HG02763 (cell line): ENCODE measurements around the gene EHMT1.

Source experiments
- ATAC-seq: cut with Tn5 transposase; IDR thresholded peaks from one replicate; pipeline ENCODE4 v1.9.1; 2021; ENCODE audit warnings: mild to moderate bottlenecking, moderate library complexity; ENCODE audit not compliant: unreplicated experiment

Gene EHMT1

DNA sequence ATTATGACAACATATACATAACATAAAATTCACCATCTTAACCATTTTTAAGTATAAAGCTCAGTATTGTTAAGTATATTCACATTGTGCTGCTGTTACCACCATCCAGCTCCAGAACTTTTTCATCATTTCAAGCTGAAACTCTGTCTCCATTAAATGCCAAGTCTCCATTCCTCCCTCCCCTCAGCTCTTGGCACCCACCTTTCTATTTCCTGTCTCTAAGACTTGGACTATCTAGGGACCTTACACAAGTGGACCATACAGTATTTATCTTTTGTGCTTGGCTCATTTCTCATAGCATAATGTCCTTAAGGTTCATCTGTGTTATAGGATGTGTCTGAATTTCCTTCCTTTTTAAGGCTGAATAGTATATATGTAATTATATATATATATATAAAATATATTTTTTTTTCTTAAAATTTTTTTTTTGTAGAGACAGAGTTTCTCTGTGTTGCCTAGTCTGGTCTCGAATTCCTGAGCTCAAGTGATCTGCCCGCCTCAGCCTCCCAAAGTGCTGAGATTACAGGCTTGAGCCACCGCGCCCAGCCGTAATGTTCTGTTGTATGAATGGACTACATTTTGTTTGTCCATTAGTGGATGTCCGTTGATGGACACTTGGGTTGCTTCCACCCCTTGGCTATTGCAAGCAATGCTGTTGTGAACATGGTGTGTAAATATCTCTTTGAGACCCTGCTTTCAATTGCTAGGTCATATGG, 72.3 kb downstream of the EHMT1 start:
- ATAC-seq = no peak

DNA sequence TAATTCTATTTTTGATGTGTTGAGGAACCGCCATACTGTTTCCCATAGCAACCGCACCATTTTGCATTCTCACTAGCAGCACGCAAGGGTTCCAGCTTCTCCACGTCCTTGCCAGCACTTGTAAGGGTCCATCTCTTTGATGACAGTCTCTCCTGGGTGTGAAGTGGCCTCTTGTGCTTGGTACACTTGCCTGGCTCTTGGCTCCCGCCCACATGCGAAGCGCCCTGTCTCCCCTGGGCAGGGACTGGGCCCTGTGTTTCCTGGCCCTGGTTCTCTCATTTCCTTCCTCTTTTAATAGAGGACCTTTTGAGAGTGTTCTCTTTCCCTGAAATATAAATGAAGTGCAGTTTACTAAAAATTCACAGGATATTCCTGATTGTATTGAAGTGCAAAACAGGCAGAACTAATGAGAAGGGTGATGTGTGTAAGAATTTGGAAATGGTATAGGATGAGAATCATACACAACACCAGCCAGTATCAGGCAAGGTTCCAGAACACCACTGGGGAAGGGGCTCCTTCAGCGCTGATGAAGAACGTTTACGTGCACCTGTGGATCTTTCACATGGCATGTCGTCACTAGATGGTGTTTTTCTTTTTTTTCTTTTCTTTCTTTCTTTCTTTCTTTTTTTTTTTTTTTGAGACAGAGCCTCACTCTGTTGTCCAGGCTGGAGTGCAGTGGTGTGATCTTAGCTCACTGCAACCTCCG, 73.0 kb downstream of the EHMT1 start:
- no peak for ATAC-seq

DNA sequence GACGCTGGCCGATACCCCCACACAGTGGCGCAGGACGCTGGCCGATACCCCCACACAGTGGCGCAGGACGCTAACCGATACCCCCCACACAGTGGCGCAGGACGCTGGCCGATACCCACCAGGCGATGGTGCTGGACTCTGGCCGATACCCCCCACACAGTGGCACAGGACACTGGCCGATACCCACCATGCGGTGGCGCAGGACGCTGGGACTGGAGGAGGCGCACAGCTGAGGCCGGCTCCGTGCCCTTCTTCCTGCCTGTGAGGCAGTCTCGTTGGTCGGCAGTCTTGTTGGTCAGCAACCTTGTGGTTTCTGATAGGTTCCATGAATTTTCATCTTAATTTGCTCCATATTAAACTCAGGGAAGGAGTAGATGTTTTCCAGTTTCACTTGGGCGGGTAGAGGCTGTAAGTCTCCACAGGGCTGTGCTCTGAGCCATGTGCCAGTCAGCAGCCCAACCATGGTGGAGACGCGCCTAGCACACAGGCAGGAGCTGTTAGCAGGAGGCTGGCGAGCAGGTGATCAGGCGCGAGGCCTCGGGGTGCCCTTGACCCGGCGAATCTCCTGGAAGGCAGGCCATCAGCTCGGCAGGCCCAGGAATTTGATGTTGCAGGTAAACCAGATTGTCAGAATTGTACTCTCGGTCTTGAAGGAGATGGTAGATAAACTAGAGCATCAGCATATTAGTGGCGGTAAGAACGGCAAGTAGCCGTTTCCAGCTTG, 75.6 kb downstream of the EHMT1 start:
- ATAC-seq = no peak

DNA sequence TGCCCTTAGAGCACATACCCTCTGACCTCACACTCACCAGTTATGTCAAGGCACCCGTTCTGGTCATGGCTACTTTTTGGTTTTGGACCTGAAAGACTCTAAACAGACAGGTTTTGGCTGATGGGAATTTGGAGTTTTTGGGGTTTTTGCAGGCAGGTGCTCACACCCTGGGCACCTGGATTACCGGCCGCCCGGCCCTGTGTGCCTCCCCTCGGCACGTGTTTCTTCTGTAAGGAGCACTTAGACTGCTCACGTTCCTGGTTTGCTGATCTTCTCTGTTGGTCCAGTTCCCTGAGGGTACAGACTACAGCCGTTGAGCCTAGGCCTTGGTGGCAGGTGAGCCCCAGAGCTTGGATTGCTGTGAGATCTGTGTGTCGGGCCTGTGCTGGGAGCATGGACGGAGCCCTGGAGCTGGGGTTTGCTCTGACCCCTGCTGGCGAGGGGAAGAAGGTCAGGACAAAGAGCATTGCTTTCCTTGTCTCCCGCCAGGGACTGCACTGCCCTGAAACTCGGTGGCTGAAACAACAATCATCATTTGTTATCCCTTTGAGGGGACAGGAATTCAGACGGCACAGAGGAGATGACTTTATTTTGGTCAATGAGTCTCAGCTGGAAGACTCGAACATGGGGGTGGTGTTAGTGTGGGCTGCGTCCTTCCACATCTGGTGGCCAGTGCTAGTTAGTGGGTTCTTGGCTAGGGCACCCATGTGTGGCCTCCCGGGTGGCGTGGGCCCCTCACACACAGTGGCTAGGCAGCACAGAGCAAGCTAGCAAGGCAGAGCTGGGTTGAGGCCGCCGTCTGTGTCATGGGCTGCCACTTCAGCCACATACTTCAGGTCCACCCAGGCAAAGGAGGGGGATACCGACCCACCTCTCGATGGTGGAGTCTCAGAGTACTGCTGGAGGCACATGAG, 76.4 kb downstream of the EHMT1 start:
- no peak for ATAC-seq

GRCh38 chr9:137696136-137696925, 77.5 kb downstream of the EHMT1 start:
- ATAC-seq = no peak

DNA sequence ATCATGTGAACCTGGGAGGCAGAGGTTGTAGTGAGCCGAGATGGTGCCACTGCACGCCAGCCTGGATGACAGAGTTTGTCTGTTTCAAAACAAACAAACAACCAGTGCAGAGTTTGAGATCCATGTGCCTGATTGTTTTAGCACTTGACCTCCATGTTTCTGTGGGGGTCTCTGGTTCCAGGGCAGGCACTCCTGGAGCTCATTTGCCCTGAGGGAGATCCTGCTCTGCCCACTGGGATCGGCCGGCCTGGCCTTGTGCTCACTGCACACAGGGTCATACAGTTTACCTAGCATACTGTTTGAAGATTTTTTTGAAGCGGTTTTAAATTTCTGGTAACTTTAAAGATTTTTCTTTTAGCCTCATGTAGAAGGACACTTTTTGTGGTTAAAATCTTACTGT, 78.4 kb downstream of the EHMT1 start:
- no peak for ATAC-seq

DNA sequence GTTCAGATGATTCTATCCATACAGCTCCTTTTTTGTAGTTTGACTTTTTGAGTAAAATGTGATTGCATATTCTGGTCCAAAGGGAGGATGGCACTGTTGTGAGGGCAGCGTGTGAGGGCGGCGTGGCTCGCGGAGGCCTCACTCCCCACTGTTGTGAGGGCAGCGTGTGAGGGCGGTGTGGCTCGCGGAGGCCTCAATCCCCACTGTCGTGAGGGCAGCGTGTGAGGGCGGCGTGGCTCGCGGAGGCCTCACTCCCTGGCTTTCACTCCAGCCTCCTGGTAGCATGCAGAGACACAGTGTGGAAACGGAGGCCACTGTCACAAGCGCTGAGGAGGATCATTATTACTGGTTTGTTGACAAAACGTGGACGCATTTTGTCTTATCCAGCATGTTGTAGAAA, 79.0 kb downstream of the EHMT1 start:
- ATAC-seq = no peak

GRCh38 chr9:137700911-137701310, 82.1 kb downstream of the EHMT1 start:
- no peak for ATAC-seq

DNA sequence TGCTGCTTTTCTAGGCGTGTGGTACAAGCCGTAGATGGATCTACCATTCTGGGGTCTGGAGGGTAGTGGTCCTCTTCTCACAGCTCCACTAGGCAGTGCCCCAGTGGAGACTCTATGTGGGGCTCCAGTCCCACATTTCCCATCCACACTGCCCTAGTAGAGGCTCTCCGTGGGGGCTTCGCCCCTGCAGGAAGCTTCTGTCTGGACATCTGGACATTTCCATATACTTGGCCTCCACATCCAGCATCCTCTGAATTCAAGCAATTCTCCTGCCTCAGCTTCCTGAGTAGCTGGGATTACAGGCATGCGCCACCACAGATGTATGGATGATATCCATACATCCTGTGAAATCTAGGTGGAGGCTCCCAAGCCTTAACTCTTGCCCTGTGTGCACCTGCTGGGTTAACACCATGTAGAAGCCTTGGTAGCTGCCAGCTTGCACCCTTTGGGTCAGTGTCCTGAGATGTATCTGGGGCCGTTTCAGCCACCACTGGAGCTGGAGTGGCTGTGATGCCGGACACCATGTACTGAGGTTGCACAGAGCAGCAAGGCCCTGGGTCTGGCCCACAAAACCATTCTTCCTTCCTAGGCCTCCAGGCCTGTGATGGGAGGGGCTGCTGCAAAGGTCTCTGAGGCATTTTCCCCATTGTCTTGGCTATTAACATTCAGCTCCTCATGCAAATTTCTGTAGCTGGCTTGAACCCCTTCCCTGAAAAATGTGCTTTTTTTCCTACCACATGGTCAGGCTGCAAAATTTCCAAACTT, 84.0 kb downstream of the EHMT1 start:
- no peak for ATAC-seq

GRCh38 chr9:137703842-137704508, 85.2 kb downstream of the EHMT1 start:
- ATAC-seq = no peak

DNA sequence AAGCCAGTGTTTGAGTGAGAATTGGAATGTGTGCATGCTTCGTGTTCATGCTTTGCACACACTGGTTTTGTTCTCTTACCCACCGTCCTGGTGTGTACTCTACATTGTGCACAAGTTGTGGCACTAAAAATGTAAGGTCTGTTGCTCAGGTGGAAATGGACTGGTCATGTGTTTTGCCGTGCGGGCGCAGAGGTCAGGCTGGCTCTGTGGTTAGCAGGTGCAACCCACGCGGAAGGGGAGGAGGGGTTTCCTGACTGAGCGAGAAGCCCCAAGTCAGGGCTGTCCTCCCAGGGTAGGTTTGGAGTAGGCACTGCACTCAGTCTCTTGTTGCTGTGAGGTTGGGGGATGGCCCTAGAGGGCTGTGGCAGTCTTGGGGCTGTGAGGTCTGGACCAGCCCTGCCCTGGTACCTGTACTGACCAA, 86.6 kb downstream of the EHMT1 start:
- ATAC-seq = no peak

DNA sequence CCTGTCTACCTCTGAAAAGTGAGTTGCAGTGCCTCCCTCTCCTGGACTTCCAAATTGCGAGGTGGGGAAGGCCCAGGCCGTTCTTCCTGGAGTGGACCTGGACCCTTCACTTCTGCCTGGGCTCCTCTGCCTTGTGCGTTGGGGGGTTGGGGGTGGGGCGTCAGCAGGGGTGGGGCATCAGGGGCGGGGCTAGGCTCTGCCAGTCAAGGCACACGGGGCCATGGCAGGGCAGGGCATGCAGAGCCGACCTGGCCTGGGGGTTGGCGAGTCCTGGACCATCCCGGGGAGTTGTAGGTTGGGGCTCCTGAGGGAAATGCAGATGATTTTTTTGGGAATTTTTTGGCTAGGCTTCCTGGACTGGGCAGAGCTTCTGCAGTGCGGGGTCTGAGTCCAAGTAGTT, 87.1 kb downstream of the EHMT1 start:
- no peak for ATAC-seq

- no peak for ATAC-seq
Measured at GRCh38 chr9:137707361-137707760, 88.6 kb downstream of the EHMT1 start.

- ATAC-seq = no peak
Measured at GRCh38 chr9:137708590-137709284, 89.9 kb downstream of the EHMT1 start.

DNA sequence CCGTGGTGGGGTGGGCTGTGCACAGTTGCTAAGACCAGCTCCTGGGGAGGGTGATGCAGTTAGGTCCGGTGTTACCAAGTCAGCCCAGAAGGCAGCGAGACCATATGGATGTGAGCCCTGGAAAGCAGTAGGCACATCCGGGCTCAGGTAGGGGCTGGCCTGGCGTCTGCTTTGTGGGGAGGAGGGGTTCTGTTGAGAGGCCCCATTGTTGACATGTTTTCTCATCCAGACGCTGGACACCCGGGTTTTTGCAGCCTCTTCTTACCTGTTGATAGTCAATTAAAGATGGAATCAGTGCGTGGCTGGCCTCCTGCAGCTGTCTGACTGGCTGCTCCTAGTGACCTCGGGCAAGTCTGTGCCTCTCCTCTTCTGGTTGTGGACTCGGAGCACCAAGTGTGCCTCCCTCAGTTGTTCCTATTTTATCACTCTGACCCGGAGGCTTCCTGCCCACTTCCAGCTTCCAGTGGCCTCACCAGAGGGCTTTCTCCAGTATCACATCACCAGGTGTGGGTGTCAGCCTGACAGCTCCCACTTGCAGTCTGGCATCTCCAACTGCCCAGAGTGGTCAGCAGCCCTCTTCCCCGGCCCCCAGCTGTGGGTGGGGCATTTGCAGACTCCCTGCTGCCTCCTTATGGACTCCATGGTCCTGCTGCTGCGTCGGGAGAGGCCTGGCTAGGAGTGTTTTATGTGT, 90.8 kb downstream of the EHMT1 start:
- no peak for ATAC-seq

DNA sequence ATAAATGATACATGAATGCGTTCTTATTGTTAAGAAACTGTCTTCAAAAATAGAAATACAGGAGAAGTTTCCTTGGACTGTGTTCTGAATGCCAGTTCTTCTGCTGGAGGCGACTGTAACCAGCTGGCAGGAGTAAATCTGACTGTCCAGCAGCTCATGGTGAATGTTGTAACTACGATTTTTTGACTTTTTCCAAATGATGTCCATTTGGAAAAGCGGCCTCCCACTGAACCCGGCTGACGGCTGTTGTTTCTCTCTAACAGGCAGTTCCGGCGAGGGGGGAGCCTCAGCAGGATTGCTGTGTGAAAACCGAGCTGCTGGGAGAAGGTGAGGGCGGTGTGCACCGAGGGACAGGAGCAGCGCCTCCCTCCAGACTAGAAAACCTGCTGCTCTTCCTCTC, 91.9 kb downstream of the EHMT1 start:
- no peak for ATAC-seq

DNA sequence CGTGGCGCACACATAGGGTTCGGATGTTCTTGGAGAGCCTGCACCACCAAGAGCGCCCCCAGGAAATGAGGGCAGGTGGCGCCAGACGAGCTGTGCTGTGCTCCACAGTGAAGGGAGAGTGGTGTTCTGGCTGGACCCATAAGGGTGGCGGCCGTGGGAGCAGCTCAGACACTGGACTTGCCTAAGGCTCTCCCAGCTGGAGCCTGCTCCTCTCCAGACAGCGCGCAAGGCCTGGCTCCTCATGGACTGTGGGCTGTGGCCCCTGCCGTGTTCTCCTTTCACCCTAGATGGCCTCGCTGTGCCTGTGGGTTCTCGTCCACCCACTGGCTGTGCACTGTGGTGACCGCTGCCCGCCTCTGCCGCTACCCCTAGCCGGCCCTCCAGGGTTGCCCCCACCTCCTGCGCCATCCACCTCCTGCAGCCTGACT, 92.9 kb downstream of the EHMT1 start:
- no peak for ATAC-seq

DNA sequence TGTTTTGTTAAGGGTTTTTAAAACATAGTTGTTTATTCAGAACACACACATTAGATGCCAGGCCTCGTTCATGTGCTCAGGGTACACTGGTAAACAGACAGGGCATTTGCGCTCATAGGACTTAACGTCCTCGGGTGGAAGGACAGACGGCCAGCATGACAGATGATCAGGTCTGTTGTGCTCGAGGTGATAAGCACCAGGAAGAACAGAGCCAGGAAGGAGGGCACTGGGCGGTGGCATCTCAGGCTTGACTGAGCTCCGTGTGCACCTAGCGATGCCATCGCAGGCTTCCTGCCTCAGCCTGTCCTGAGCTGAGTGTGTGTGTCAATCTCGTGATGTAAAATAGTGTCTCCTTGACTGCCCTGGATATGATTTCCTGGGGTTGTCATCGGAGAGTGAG, 96.5 kb downstream of the EHMT1 start:
- ATAC-seq = no peak
